Lung (tissue), 12 donors: Measurements from ENCODE around the gene YAF2. TPM values are rescaled to one million over a fixed set of nuclear protein-coding genes. Genes with fewer than 3 reads are reported as not detected.

Experiments used
- ATAC-seq: fragments of 200-7000 bp; cut with Tn5 transposase; one replicate; pipeline ENCODE4 v1.9.1; 2020; ENCODE audit warnings: moderate number of reproducible peaks; ENCODE audit not compliant: insufficient read depth, low FRiP score
- DNase-seq, 3 donors: peaks; one replicate each; pipeline ENCODE4 v3.0.0-alpha.2; 2013 to 2017
- H3K27ac ChIP-seq, 2 donors: one replicate each; pipeline ENCODE4 v1.5.1; 2013; ENCODE audit warnings: mild to moderate bottlenecking in 2 of 2, moderate library complexity in 2 of 2, control low read depth in 1 of 2, inconsistent platforms in 1 of 2, low read depth in 1 of 2, low read length in 1 of 2
- H3K27me3 ChIP-seq, 3 donors: one replicate each; pipeline ENCODE4 v1.5.1; 2013; ENCODE audit warnings: low read length in 2 of 3; ENCODE audit not compliant: control insufficient read depth in 3 of 3, insufficient read depth in 3 of 3
- H3K36me3 ChIP-seq, 4 donors: one replicate each; pipeline ENCODE4 v1.5.1; 2013; ENCODE audit warnings: low read length in 4 of 4, mild to moderate bottlenecking in 1 of 4, moderate library complexity in 1 of 4; ENCODE audit not compliant: control insufficient read depth in 4 of 4, insufficient read depth in 4 of 4
- H3K4me1 ChIP-seq, 5 donors: one replicate each; pipeline ENCODE4 v1.5.1; 2013; ENCODE audit warnings: low read length in 5 of 5, mild to moderate bottlenecking in 2 of 5, moderate library complexity in 1 of 5; ENCODE audit not compliant: control insufficient read depth in 5 of 5, insufficient read depth in 5 of 5
- H3K4me3 ChIP-seq: one replicate; pipeline ENCODE4 v1.5.1; 2013; ENCODE audit warnings: mild to moderate bottlenecking, control low read depth, moderate library complexity
- H3K9ac ChIP-seq, 2 donors: one replicate each; pipeline ENCODE4 v1.5.1; 2013; ENCODE audit warnings: low read length in 2 of 2, control low read depth in 1 of 2; ENCODE audit not compliant: insufficient read depth in 1 of 2
- H3K9me3 ChIP-seq, 4 donors: one replicate each; pipeline ENCODE4 v1.5.1; 2013; ENCODE audit warnings: low read length in 3 of 4, mild to moderate bottlenecking in 1 of 4, moderate library complexity in 1 of 4; ENCODE audit not compliant: control insufficient read depth in 4 of 4, insufficient read depth in 3 of 4
- WGBS, 2 donors: extraction: QIAGEN DNeasy Blood & Tissue Kit; methylation state at CpG; one replicate each; pipeline ENCODE4 v1.1.7; 2013; 5-methylcytosine and 5-hydroxymethylcytosine counted together
- polyA plus RNA-seq, 2 donors: library from polyadenylated mRNA; stranded (reverse); fragments of 200-250 nt; gene quantifications; one replicate each; pipeline ENCODE4 v1.2.1, GENCODE V29; 2013
- total RNA-seq, 2 donors: library from RNA; depleted of rRNA in 1 of 2; stranded (reverse); fragments of >200 nt in 1 of 2; gene quantifications; one replicate each; pipeline ENCODE4 v1.2.1, GENCODE V29; 2014 to 2021
- TF ChIP-seq, protein P1 (sequence below): IDR thresholded peaks from 2 replicates; pipeline ENCODE4 v1.5.1; 2012; ENCODE audit warnings: mild to moderate bottlenecking; ENCODE audit errors: control extremely low read depth, extremely low read depth
- donor health status: control.
- donor health status: control.
- donor health status: Bipolar disorder and iron deficiency.
- donor health status: healthy.
- donor health status: DM: yes; HTN: yes; CAD: no.

The YAF2 gene
- total and polyA plus RNA-seq, 4 donors, result 9.4 to 27.9 (median 19.0) TPM

DNA sequence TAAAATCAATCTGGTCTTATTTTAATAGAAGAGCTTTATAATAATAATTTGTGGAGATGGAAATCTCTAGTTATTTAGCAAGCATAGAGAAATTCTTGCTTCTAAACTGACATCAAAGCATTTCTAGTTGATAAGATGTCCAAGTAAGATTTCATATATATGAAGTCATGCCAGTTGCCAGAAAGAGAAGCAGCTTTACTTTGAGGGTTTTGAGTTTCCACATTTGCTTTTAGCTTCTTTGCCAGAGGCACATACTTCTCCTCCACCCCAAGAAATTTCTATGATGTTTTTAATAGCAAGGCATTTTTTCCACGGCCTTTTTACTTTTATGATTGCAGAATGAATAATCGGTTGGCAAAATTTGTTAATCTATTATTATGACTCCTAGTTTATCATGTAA is 24.2 kb upstream of the YAF2 start:
- H3K36me3 ChIP-seq, result no peaks in the 10 kb centered on the region
- 70 to 91% methylated on average over 2 of the region's 2 CpGs for WGBS, 2 donors
- ATAC-seq (no peak), DNase-seq (no peak)
- H3K9me3 ChIP-seq, result no peaks in the 10 kb centered on the region
- TF ChIP-seq, protein P1, sequence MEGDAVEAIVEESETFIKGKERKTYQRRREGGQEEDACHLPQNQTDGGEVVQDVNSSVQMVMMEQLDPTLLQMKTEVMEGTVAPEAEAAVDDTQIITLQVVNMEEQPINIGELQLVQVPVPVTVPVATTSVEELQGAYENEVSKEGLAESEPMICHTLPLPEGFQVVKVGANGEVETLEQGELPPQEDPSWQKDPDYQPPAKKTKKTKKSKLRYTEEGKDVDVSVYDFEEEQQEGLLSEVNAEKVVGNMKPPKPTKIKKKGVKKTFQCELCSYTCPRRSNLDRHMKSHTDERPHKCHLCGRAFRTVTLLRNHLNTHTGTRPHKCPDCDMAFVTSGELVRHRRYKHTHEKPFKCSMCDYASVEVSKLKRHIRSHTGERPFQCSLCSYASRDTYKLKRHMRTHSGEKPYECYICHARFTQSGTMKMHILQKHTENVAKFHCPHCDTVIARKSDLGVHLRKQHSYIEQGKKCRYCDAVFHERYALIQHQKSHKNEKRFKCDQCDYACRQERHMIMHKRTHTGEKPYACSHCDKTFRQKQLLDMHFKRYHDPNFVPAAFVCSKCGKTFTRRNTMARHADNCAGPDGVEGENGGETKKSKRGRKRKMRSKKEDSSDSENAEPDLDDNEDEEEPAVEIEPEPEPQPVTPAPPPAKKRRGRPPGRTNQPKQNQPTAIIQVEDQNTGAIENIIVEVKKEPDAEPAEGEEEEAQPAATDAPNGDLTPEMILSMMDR, result no peak
- no peak overlapping the region for H3K9ac ChIP-seq
- no peaks in the 10 kb centered on the region for H3K4me1 ChIP-seq
- H3K27ac ChIP-seq, result no peak overlapping the region
- H3K4me3 ChIP-seq, result no peak overlapping the region
- H3K27me3 ChIP-seq, result no peaks in the 10 kb centered on the region

DNA sequence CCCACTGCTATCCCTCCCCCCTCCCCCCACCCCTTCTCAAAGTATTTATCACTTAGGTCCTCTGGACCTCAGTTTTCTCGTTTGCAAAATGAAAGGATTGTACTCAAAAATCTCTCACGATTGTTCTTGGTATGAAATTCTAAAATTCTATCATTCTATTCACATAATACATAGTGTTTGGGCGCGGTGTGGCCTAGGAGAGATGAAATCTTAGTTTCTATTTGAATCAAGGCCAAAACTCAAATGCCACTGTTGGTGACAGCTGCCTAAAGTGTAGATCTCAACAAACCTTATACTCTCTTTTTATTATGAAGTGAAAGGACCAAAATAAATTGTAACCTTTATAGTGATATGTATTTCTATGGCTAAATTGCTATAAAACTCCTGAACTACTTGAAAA is 23.7 kb upstream of the YAF2 start:
- no peaks in the 10 kb centered on the region for H3K9me3 ChIP-seq
- H3K27ac ChIP-seq, result no peak overlapping the region
- no peaks in the 10 kb centered on the region for H3K4me1 ChIP-seq
- H3K27me3 ChIP-seq, result no peaks in the 10 kb centered on the region
- 71 to 86% methylated on average over 4 of the region's 4 CpGs for WGBS, 2 donors
- ATAC-seq (no peak), DNase-seq (no peak)
- no peaks in the 10 kb centered on the region for H3K36me3 ChIP-seq
- TF ChIP-seq, protein P1, result no peak
- no peak overlapping the region for H3K9ac ChIP-seq
- H3K4me3 ChIP-seq, result no peak overlapping the region

DNA sequence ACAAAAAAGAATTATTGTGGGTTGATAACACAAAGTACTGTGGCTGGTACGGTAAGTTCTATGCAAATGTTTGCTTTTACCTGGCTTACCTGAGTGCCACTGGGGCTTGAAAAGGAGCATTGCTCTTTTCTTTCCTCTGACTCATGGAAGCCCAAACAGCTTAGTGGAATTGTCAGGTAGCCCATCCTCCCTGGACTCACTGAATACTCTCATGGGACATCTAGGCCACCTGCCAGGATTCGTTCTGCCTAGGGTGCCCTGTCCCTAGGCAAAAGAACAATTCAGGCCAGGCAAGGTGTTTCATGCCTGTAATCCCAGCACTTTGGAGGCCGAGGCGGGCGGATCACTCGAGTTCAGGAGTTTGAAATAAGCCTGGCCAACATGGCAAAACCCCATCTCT is 22.5 kb upstream of the YAF2 start:
- H3K9me3 ChIP-seq, result no peaks in the 10 kb centered on the region
- ATAC-seq (no peak), DNase-seq (no peak)
- no peaks in the 10 kb centered on the region for H3K4me1 ChIP-seq
- H3K27me3 ChIP-seq, result no peaks in the 10 kb centered on the region
- TF ChIP-seq, protein P1, result no peak
- no peak overlapping the region for H3K4me3 ChIP-seq
- no peak overlapping the region for H3K9ac ChIP-seq
- H3K36me3 ChIP-seq, result no peaks in the 10 kb centered on the region
- 91 to 95% methylated on average over 6 of the region's 6 CpGs for WGBS, 2 donors
- no peak overlapping the region for H3K27ac ChIP-seq

DNA sequence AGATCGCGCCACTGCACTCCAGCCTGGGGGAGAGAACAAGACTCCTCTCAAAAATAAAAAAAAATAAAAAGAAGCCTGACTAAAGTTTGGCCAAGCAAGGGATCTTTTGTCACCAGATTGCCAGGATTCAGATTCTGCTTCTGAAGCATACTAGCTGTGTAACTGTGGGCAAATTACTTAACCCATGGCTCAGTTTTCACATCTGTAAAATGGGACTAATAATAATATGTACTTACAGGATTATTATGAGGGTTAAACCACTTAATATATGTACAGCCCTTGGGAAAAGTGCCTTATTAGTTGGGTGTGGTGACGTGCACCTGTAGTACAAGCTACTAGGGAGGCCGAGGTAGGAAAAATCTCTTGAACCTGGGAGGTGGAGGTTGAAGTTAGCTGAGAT is 21.7 kb upstream of the YAF2 start:
- TF ChIP-seq, protein P1, result no peak
- no peaks in the 10 kb centered on the region for H3K27me3 ChIP-seq
- H3K4me3 ChIP-seq, result no peak overlapping the region
- no peak overlapping the region for H3K27ac ChIP-seq
- DNase-seq (no peak), ATAC-seq (no peak)
- no peak overlapping the region for H3K9ac ChIP-seq
- 94 to 99% methylated on average over 4 of the region's 4 CpGs for WGBS, 2 donors
- no peaks in the 10 kb centered on the region for H3K36me3 ChIP-seq
- H3K9me3 ChIP-seq, result no peaks in the 10 kb centered on the region
- H3K4me1 ChIP-seq, result no peaks in the 10 kb centered on the region
